Posterior cingulate gyrus (tissue), 11 donors: ENCODE data around the gene HIBCH.
"Not testable (repeated sequence)": the region's sequence is repeated elsewhere in the genome, so short reads cannot be mapped to it uniquely, and the experiment has no call there.

ENCODE experiments used
- DNase-seq, 10 donors: peaks; one replicate each; pipeline versions ENCODE4 v3.0.0 to v3.0.0-alpha.2; 2020 to 2021; ENCODE audit warnings: mixed read lengths in 3 of 10
- intact Hi-C: fragments of 100-400 bp; cut with DNase I; formaldehyde crosslinking; loops from one replicate; pipeline ENCODE4 v1.15.1; 2023

The HIBCH gene

GRCh38 chr2:190343536-190344275 lies 24.1 kb upstream of the HIBCH start, which contains the start of gene INPP1:
Gene INPP1 (plus strand): TSS chr2:190343589. CDS start chr2:190360103, 16,514 bp downstream.
- DNase-seq = peak; percentile 31 to 94 (median 56)
- intact Hi-C loops = loop anchor here (10.0 kb wide), 1 partner anchor 61 kb away; the partner anchor contains the start of gene MFSD6

- peak in 1 of 10 donors; percentile 75 for DNase-seq
- intact Hi-C loops = loop anchor here (10.0 kb wide), 1 partner anchor 62 kb away; the partner anchor contains the start of gene MFSD6
Observed at GRCh38 chr2:190343089-190343535, 23.5 kb upstream of the HIBCH start.

DNA sequence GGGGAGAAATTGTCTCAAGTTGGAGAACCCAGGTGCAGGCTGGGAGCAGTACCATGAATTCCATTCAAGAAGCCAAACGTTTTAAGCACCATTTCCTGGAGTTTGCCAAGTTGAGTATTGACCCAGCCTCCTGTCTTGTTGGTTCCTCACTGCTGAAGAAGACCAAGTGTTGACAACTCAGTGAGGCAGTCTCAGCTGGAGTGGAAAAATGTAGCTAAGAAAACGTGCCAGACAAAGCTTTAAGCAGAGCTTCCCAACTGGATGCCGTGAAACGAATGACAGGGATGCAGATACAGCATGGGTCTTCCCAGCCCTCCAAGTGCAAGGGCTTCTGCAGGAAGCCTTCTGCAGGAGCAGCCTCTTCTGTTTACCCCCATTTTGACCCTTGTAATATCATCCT lies 23.0 kb upstream of the HIBCH start:
- intact Hi-C loops = loop anchor here (10.0 kb wide), 1 partner anchor 62 kb away; the partner anchor contains the start of gene MFSD6

GRCh38 chr2:190340369-190340768 lies 20.7 kb upstream of the HIBCH start:
- DNase-seq = no peak
- intact Hi-C loops = loop anchor here (10.0 kb wide), 1 partner anchor 64 kb away; the partner anchor contains the start of gene MFSD6

More for the DNA sequence above, 23.0 kb upstream of the HIBCH start:
- no peak for DNase-seq

GRCh38 chr2:190339394-190339793 lies 19.8 kb upstream of the HIBCH start:
- DNase-seq = no peak
- intact Hi-C loops = loop anchor here (2.0 kb wide), 1 partner anchor 171 kb away; no protein-coding TSS in a partner anchor

- intact Hi-C loops = loop anchor here (2.0 kb wide), 1 partner anchor 172 kb away; no protein-coding TSS in a partner anchor
- DNase-seq = no peak
Observed at GRCh38 chr2:190338453-190338852, 18.8 kb upstream of the HIBCH start.

- no peak for DNase-seq
Observed at GRCh38 chr2:190336420-190336819, 16.8 kb upstream of the HIBCH start.

DNA sequence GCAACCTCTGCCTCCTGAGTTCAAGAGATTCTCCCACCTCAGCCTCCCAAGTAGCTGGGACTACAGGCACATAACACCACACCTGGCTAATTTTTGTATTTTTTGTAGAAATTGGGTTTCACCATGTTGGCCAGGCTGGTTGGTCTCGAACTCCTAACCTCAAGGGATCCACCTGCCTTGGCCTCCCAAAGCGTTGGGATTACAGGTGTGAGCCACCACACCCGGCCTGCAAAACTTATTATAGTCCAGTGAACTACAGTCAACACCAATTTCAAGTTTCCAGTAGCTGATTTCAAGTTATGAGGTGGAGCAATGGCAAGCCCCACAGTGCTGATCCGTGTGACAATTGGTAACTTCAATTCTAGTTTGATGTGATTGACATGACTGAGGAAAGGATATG lies 16.0 kb upstream of the HIBCH start:
- intact Hi-C loops, DNase-seq: not testable (repeated sequence)

More at GRCh38 chr2:190336420-190336819, 16.8 kb upstream of the HIBCH start:
- intact Hi-C loops = no loop called here

DNA sequence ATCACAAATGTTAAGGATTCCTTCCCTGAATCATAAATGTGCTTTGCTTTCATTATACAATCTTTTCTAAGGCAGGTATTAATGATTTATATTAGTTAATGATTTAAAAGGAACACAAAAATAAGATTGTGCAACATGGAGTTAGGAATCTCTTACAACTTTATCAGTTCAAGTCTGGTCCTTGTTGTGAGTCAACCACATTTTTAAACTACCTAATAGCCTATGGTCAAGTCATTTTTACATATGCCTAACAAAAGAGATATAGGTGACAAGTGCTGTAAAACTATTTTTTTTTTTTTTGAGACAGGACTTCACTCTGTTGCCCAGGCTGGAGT lies 15.6 kb upstream of the HIBCH start:
- DNase-seq = no peak
- intact Hi-C loops = no loop called here

GRCh38 chr2:190334479-190335224 lies 15.0 kb upstream of the HIBCH start:
- no peak for DNase-seq
- intact Hi-C loops = no loop called here

DNA sequence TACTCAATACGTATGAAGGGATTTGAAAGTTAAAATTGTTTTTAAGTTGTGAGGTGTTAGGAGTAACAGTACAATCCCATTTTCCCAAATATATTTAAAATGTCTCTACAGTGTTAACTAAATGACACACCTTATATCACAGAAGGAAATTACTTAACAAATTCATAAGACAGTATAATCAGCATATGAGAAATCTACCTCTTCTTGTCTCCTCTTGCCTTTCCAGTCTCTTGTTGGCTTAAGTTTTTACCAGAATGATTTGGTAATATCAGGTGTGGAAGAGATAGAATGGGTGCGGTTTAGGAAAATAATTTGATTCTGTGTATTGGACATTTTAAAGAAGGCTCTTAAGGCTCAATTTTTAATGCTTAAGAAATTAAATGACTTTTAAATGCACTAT lies 14.3 kb upstream of the HIBCH start:
- no peak for DNase-seq
- intact Hi-C loops = no loop called here

GRCh38 chr2:190333395-190333794 lies 13.8 kb upstream of the HIBCH start:
- no peak for DNase-seq
- intact Hi-C loops = no loop called here

DNA sequence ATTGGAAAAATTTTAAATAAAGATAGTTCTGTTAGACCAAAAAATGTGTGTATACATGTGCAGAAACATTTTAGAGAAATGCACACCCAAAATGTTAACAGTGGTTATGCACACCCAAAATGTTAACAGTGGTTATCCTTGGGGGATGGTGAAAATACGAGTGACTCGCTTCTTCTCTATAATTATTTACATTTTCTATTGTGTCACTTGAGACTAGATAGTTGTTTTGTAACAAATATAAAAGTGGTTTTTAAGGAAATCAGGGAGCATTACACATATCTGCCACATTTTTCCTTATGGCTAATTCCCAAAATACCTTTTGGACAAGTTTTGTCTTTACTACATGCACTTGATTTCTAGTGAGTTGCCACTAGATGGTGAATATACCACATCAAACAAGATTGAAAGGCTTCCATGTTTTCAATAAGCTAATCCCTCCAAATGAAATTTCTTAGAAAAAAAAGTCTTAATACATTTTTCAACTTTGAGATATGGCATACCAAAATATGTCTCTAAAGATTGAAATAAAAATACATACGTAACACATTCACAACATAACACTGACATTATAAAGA lies 9.0 kb upstream of the HIBCH start:
- intact Hi-C loops = no loop called here
- no peak for DNase-seq

- DNase-seq = no peak
- intact Hi-C loops = no loop called here
Observed at GRCh38 chr2:190327867-190328572, 8.4 kb upstream of the HIBCH start.

GRCh38 chr2:190325588-190325987 lies 6.0 kb upstream of the HIBCH start:
- intact Hi-C loops = no loop called here
- no peak for DNase-seq

DNA sequence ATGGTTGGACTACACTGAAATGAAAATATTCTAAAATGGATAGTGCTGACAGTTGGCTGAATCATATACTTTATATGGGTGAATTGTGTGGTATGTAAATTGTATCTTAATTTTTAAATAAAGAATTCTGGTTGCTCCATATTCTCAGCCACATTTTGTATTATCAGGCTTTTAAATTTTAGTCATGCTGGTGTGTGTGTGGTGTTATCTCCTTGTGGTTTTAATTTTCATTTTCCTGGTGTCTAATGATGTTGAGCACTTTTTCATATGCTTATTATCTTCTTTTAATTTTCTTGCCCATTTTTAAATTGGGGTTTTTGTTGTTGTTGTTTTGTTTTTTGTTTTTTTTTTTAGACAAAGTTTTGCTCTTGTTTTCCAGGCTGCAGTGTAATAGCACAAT lies 3.8 kb upstream of the HIBCH start:
- intact Hi-C loops = no loop called here
- no peak for DNase-seq

DNA sequence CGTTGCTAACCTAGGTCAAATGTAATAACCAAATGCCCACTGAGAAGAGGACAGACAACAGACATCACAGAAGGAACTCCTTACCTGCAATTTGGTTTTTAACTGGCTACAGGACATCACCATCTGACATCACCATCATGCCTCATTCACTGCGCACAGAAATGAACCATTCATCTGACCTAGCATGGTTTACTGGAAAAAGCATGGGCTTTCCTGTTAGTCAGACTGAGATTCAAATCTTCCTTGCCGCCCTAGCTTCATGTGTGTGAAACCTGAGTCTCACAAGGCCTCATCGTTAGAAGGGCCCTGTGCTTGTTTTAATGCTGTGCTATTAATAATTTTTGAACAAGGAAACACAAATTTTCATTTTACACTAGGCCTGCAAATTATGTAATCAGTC lies 1.1 kb upstream of the HIBCH start:
- intact Hi-C loops = no loop called here
- no peak for DNase-seq

DNA sequence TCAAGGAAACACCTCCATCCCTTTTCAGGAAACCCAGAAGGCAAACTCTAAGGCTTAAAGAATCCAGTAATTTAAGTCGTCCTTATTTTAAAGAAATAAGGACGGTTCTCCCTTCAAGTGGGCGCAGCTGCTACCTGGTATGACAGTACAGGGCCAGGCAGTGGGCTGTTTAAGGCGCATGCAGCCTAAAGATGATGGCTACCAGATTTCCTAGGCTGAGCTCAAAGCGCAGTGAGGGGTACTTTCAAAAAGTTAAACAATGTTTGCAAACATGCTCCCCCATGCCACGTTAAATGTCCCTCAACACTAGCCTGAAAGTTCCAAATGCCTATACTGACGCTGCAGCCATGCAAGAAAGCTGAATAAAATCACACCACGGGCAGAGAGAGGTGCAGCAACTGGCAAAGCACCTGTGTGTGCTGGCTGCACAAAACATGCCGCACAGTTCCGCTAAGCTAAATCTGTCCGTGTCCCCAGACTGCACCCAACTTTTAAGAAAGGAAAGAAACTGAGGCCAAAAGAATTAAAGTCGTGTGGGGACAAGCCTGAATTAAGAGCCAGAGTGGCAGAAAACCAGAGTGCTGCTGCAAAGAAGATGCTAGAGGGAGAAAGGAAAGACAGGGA lies 583 bp downstream of the HIBCH start:
- peak in 1 of 10 donors; percentile 11 for DNase-seq
- intact Hi-C loops = loop anchor here (2.0 to 5.0 kb wide), 2 partner anchors 138 to 227 kb away; a partner anchor contains a TSS

DNA sequence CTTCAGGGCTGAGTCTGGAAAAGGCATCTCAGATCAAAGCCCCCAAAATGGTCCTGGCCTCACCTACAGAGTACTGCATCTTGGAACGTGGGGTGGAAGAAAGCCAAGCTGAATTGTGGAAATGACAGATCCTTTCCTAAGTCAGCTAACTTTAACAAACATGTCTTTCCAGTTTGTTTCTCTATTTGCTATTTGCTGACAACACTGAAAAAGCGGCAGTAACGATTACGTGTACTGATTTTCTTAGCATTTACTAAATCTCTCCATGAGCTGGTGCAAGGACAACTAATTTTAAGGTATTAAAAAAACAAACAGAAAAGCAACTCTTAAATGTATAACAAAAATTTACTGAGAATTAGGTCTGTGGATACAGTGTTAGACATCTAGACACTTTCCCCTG lies 1.1 kb downstream of the HIBCH start:
- no peak for DNase-seq
- intact Hi-C loops = loop anchor here (2.0 to 5.0 kb wide), 2 partner anchors 138 to 226 kb away; a partner anchor contains a TSS

DNA sequence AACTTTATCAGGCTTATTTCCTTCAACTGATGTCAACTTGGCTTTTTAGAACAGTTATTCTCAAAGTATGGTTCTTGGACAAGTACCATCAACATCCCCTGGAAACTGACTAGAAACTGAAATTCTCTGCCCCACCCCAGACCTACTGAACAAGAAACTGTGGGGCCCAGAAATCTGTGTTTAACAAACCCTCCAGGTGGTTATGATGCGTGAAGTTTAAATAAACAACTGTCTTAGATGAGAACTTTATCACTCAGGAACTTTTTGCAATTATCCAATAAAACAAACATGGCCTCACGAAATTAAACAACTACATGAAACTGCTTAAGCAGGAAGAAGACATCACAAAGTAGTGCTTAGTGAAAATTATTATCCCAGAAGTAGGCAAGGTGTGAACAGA lies 4.4 kb downstream of the HIBCH start:
- intact Hi-C loops = loop anchor here (5.0 kb wide), 1 partner anchor 223 kb away; no protein-coding TSS in a partner anchor
- DNase-seq = no peak
